IPS-NIHi11 (cell line): ENCODE data around the gene BTAF1.

Experiments used
- DNase-seq: peaks from one replicate; pipeline ENCODE4 v3.0.0; 2012; ENCODE audit warnings: mixed read lengths, low spot score

The BTAF1 gene

GRCh38 chr10:92052741-92053140, 129.2 kb downstream of the BTAF1 start:
- peak; percentile 23 for DNase-seq

GRCh38 chr10:92054807-92055206, 131.2 kb downstream of the BTAF1 start:
- no peak for DNase-seq

GRCh38 chr10:92062273-92062672, 138.7 kb downstream of the BTAF1 start:
- no peak for DNase-seq

GRCh38 chr10:92064506-92064905, 140.9 kb downstream of the BTAF1 start:
- DNase-seq: no peak

- no peak for DNase-seq
Measured at GRCh38 chr10:92066386-92066785, 142.8 kb downstream of the BTAF1 start.

- no peak for DNase-seq
Measured at GRCh38 chr10:92068900-92069299, 145.3 kb downstream of the BTAF1 start.

- DNase-seq: no peak
Measured at GRCh38 chr10:92074126-92074887, 150.7 kb downstream of the BTAF1 start.

GRCh38 chr10:92075829-92076228, 152.3 kb downstream of the BTAF1 start:
- DNase-seq: no peak

- no peak for DNase-seq
Measured at GRCh38 chr10:92076722-92077121, 153.2 kb downstream of the BTAF1 start.

GRCh38 chr10:92079003-92079402, 155.4 kb downstream of the BTAF1 start:
- DNase-seq: no peak
